ENCODE data around the gene CHD8.

CHD8 gene

DNA sequence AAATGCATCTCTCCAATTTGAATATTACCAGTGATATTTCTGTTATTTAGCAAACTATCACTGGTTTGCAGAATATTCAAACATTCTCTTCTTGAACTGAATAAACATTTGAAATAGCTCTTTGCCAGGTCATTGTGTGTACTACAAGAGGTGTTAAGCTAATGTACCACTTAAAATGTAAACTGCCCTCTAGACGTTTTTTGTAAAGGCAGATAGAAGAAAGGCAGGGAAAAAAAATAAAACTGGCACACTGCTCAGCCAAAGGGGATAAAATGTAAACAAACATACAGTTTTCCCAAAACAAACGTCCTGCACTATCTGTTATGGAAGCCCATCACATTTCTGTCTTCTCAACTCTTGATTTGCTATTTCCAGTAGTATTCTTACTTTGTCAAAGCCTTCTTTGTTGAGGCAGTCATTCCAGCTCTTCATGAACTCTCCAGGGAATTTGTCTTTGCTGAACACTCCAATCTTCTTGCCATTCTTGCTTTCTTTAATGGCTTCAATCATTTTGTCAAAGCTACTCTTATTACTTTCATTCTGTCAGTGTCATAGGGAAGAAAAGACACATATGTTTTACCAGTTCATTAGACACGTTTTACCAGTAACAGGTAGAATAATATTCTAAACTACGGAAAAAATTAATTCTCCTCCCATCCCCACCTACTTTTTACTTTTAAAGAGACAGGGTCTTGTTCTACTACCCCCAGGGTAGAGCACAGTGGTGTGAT lies 85.8 kb downstream of the CHD8 start:
- DNase-seq (ENCODE audit: low spot score) = no peak

DNA sequence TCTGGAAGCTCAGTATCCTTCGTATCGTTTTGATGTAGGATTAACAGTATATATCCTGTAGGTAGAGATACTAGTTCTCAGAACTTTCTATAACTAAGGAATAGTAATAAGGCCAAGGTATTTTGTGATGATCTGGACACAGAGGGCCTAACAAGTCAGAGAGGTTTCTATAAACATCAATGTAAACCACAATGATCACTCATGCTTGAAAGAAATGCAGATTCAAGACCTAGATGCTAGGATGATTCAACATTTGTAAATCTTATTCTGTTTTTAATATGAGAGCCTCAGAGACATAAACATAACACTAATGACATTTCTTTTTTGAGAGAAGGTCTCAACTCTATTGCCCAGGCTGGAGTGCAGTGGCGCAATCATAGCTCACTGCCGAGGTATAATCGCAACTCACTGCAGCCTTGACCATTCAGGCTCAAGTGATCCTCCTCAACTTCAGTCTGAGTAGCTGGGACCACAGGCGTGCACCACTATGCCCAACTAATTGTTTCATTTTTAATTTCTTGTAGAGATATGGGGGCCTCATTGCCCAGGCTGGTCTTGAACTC lies 88.3 kb downstream of the CHD8 start:
- no peak for DNase-seq (ENCODE audit: low spot score)

DNA sequence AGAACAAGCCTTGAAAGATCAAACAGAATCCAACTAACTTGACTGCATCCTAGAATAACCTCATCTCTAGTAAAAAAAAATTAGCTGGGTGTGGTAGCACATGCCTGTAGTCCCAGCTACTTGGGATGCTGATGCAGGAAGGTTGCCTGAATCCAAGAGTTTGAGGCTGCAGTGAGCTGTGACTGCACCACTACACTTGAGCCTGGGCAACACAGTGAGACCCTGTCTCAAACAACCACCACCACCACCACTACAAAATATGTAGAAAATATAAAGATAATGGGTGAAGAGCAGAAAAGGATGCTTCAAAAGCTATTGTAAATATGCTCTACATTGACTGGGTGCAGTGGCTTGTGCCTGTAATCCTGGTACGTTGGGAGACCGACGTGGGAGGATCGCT lies 99.4 kb downstream of the CHD8 start:
- no peak for DNase-seq (ENCODE audit: low spot score)

DNA sequence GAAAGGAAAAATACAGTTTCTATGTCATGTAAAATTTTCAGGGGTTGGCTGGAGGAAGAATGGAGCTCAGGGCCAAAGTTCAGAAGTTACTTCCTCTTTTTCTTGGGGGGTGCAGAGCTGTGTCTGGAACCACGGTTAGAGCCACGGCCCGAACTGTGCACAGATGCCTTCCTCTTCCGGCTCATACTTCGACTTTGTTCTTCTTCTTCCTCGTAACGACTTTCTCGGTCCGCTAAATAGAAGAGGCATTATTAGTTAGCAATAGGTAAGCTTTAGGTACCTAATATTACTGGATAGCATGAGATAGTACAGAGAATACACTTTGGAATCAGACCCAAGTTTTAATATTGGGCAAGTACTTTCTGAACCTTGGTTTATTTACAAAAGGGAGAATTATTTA lies 103.3 kb downstream of the CHD8 start:
- no peak for DNase-seq (ENCODE audit: low spot score)

GRCh38 chr14:21350539-21350938 lies 105.4 kb downstream of the CHD8 start:
- DNase-seq (ENCODE audit: low spot score) = no peak

- DNase-seq (ENCODE audit: low spot score) = no peak
Measured at GRCh38 chr14:21347201-21347600, 108.7 kb downstream of the CHD8 start.

GRCh38 chr14:21346532-21347135 lies 109.3 kb downstream of the CHD8 start:
- no peak for DNase-seq (ENCODE audit: low spot score)

DNA sequence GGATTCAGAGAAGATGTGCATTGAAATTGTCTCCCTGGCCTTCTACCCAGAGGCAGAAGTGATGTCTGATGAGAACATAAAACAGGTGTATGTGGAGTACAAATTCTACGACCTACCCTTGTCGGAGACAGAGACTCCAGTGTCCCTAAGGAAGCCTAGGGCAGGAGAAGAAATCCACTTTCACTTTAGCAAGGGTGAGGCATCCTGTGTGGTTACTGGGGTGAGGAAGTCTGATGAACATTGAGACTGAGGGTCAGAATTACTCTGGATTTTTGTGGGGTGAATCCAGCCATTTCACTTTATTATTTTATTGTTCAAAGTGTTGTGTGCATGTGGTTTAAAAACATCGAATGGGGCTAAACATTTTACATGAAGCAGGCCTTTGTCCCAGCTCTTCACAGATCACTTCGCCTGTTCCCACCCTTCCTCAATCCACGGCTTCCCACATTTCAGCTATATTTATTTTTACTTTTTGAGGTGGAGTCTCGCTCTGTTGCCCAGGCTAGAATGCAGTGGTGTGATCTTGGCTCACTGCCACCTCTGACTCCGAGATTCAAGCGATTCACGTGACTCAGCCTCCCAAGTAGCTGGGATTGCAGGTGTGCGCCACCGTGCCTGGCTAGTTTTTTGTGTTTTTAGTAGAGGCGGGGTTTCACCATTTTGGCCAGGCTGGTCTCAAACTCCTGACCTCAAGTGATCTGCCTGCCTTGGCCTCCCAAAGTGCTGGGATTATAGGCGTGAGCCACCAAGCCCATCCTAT lies 112.7 kb downstream of the CHD8 start:
- DNase-seq (ENCODE audit: low spot score) = no peak
